Calu3 (cell line): ENCODE results near the gene ALKBH1. TPM values are rescaled to one million over a fixed set of nuclear protein-coding genes. Genes with fewer than 3 reads are reported as not detected.
A peak's percentile ranks its signal among the peaks of the same experiment; 100 is the strongest.

Experiments used
- BruUV-seq: library from RNA; stranded (reverse); fragments of 400-500 nt; replicated peaks from 2 replicates; lab custom pipeline; 2021; lab: Mats Ljungman, UMichigan
- CTCF ChIA-PET: fragments of 300-600 bp; sonication (Branson Sonifier 250); formaldehyde crosslinking; loops from one replicate; lab custom pipeline; 2022; ENCODE audit warnings: antibody characterized with exemption; lab: Charles Lee
- DNase-seq: peaks from one replicate; pipeline ENCODE4 v3.0.0; 2022
- H3K27ac Mint-ChIP-seq: one replicate; pipeline ENCODE4 v1.8.0; 2022; ENCODE audit warnings: mixed read lengths; ENCODE audit not compliant: unreplicated experiment
- H3K27me3 Mint-ChIP-seq: one replicate; pipeline ENCODE4 v1.8.0; 2022; ENCODE audit warnings: mixed read lengths; ENCODE audit not compliant: unreplicated experiment
- H3K36me3 Mint-ChIP-seq: one replicate; pipeline ENCODE4 v1.8.0; 2022; ENCODE audit warnings: mild to moderate bottlenecking, moderate library complexity, mixed read lengths; ENCODE audit not compliant: insufficient read depth, unreplicated experiment
- H3K4me1 Mint-ChIP-seq: one replicate; pipeline ENCODE4 v1.8.0; 2022; ENCODE audit warnings: mild to moderate bottlenecking, low read depth, mixed read lengths; ENCODE audit not compliant: unreplicated experiment
- H3K4me3 Mint-ChIP-seq: one replicate; pipeline ENCODE4 v1.8.0; 2022; ENCODE audit warnings: mild to moderate bottlenecking, low read depth, moderate library complexity, mixed read lengths; ENCODE audit not compliant: unreplicated experiment
- H3K9me3 Mint-ChIP-seq: one replicate; pipeline ENCODE4 v1.8.0; 2022; ENCODE audit warnings: low read depth, mixed read lengths; ENCODE audit not compliant: unreplicated experiment
- CTCF ChIP-seq: fragments of 200-600 bp; IDR thresholded peaks from one replicate; pipeline ENCODE4 v1.8.0; 2022; ENCODE audit warnings: antibody characterized with exemption; ENCODE audit not compliant: unreplicated experiment
- intact Hi-C: fragments of 100-400 bp; cut with micrococcal nuclease; formaldehyde crosslinking; loops from one replicate; pipeline ENCODE4 v1.10.0; 2022; ENCODE audit not compliant: unreplicated experiment
- total RNA-seq: library from RNA; stranded (reverse); gene quantifications from 2 replicates; pipeline ENCODE4 v1.2.3, GENCODE V29; 2022

Gene ALKBH1
- total RNA-seq, 1 experiment from 2014 or later = 12.8 TPM

GRCh38 chr14:77710364-77710763 lies 2.5 kb upstream of the ALKBH1 start:
- H3K4me3 Mint-ChIP-seq = no peak overlapping the region
- BruUV-seq = no TSS peak
- H3K9me3 Mint-ChIP-seq = no peaks in the 10 kb centered on the region
- peaks cover 19% of the 10 kb centered on the region for H3K4me1 Mint-ChIP-seq
- CTCF ChIA-PET = no interaction called here
- H3K36me3 Mint-ChIP-seq = peaks cover 41% of the 10 kb centered on the region
- intact Hi-C loops = no loop called here
- no peak overlapping the region for H3K27ac Mint-ChIP-seq
- TF ChIP-seq CTCF = no peak
- no peaks in the 10 kb centered on the region for H3K27me3 Mint-ChIP-seq
- no peak for DNase-seq

DNA sequence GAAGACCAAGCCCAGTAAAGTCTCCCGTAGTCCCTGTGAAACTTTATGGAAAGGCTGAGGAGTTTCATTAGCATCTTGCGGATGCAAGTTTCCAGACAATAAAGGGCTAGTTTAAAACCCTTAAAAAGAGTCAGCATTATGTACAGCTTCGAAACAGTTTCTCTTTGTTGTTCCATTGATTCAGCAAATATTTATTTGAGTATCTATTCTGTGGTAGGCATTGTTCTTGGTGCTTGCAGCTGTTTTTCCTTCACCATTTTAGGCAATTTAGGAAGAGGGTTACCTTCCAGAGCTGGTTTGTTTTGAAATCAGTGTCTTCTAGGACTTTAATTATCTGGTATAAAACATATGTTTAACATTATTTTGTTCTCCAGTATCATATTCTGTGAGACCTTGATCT lies 1.6 kb upstream of the ALKBH1 start:
- H3K4me1 Mint-ChIP-seq = peaks cover 19% of the 10 kb centered on the region
- CTCF ChIA-PET = no interaction called here
- peaks cover 33% of the 10 kb centered on the region for H3K36me3 Mint-ChIP-seq
- no peak overlapping the region for H3K27ac Mint-ChIP-seq
- H3K9me3 Mint-ChIP-seq = no peaks in the 10 kb centered on the region
- H3K27me3 Mint-ChIP-seq = no peaks in the 10 kb centered on the region
- no TSS peak for BruUV-seq
- intact Hi-C loops = loop anchor here (5.0 kb wide), 2 partner anchors 52 to 117 kb away; no protein-coding TSS in a partner anchor
- no peak for TF ChIP-seq CTCF
- DNase-seq = no peak
- peak overlapping the region; percentile 91 for H3K4me3 Mint-ChIP-seq

- H3K27me3 Mint-ChIP-seq = no peaks in the 10 kb centered on the region
- peak overlapping the region; percentile 85 for H3K27ac Mint-ChIP-seq
- intact Hi-C loops = loop anchor here (5.0 kb wide), 2 partner anchors 51 to 116 kb away; no protein-coding TSS in a partner anchor
- peak overlapping the region; percentile 91 for H3K4me3 Mint-ChIP-seq
- peaks cover 33% of the 10 kb centered on the region for H3K36me3 Mint-ChIP-seq
- BruUV-seq = TSS peak; percentile 78
- CTCF ChIA-PET = no interaction called here
- peaks cover 19% of the 10 kb centered on the region for H3K4me1 Mint-ChIP-seq
- DNase-seq = no peak
- TF ChIP-seq CTCF = no peak
- H3K9me3 Mint-ChIP-seq = no peaks in the 10 kb centered on the region
These were observed 926 bp upstream of the ALKBH1 start for GRCh38 chr14:77708749-77709148.

DNA sequence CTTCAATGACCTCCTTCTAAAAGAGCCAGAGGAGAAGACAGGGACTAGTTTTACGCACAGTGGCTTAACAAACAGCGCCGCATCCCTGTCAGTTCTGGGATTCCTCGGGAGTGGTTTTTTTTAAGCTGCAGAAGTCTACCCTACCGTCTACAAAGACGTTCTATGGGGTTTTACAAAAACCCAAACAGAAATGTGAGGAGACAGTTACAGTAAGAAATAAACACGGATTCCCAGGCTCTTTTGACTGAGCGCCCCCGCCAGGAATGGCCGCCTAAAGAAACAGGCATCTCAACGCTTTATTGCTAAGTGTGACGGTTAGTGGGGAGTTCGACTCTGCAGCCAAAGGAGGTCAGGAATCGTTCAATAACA lies 484 bp downstream of the ALKBH1 start:
- CTCF ChIA-PET = interaction anchor here (0.5 kb wide), 1 partner anchor 1794 kb away, joined by 3 read pairs; no protein-coding TSS in a partner anchor
- H3K9me3 Mint-ChIP-seq = no peaks in the 10 kb centered on the region
- TF ChIP-seq CTCF = peak; percentile 19
- intact Hi-C loops = loop anchor here (2.0 to 5.0 kb wide), 3 partner anchors 50 to 249 kb away; partner anchors contain the start of gene AHSA1
- peaks cover 32% of the 10 kb centered on the region for H3K36me3 Mint-ChIP-seq
- BruUV-seq = TSS peak; percentile 72
- peak overlapping the region; percentile 85 for H3K27ac Mint-ChIP-seq
- peak overlapping the region; percentile 91 for H3K4me3 Mint-ChIP-seq
- DNase-seq = peak; percentile 16
- H3K4me1 Mint-ChIP-seq = peaks cover 19% of the 10 kb centered on the region
- no peaks in the 10 kb centered on the region for H3K27me3 Mint-ChIP-seq
